GM19193 (cell line): ENCODE results near the gene GHRH.

Experiments used
- POLR2A ChIP-seq: IDR thresholded peaks from 4 replicates; pipeline ENCODE4 v1.6.1; 2011; ENCODE audit not compliant: insufficient read depth, insufficient read length; ENCODE audit errors: extremely low read depth

GHRH gene

GRCh38 chr20:37259031-37259430, 2.6 kb downstream of the GHRH start:
- no peak for TF ChIP-seq POLR2A

GRCh38 chr20:37257988-37258387, 3.6 kb downstream of the GHRH start:
- TF ChIP-seq POLR2A: no peak

- TF ChIP-seq POLR2A: no peak
Measured at GRCh38 chr20:37257530-37257929, 4.1 kb downstream of the GHRH start.

- no peak for TF ChIP-seq POLR2A
Measured at GRCh38 chr20:37256286-37256685, 5.3 kb downstream of the GHRH start.

- no peak for TF ChIP-seq POLR2A
Measured at GRCh38 chr20:37254114-37254878, 7.3 kb downstream of the GHRH start.

GRCh38 chr20:37253087-37253486, 8.5 kb downstream of the GHRH start:
- TF ChIP-seq POLR2A: no peak

- TF ChIP-seq POLR2A: no peak
Measured at GRCh38 chr20:37251825-37252477, 9.7 kb downstream of the GHRH start.

- no peak for TF ChIP-seq POLR2A
Measured at GRCh38 chr20:37249304-37249703, 12.3 kb downstream of the GHRH start.

- no peak for TF ChIP-seq POLR2A
Measured at GRCh38 chr20:37247547-37247946, 14.1 kb downstream of the GHRH start.

- TF ChIP-seq POLR2A: no peak
Measured at GRCh38 chr20:37246736-37247135, 14.9 kb downstream of the GHRH start.

- no peak for TF ChIP-seq POLR2A
Measured at GRCh38 chr20:37245216-37246150, 16.1 kb downstream of the GHRH start.

- no peak for TF ChIP-seq POLR2A
Measured at GRCh38 chr20:37244572-37244957, 17.0 kb downstream of the GHRH start.

GRCh38 chr20:37243937-37244571, 17.6 kb downstream of the GHRH start:
- no peak for TF ChIP-seq POLR2A

GRCh38 chr20:37243076-37243936, 18.3 kb downstream of the GHRH start:
- TF ChIP-seq POLR2A: no peak
